ENCODE results near the gene IL21R.

The IL21R gene

GRCh38 chr16:27489906-27490305, 87.9 kb downstream of the IL21R start:
- no peak for TF ChIP-seq CTCF (IDR thresholded peaks at IDR 0.05; ENCODE audit: low read depth, low read length, poor library complexity, severe bottlenecking)
- no peak for TF ChIP-seq EZH2phosphoT487 (IDR thresholded peaks at IDR 0.05; ENCODE audit: borderline replicate concordance, low read length)
- Histone ChIP-seq H3K9me2 (replicated peaks; ENCODE audit: control insufficient read depth, low read length) (no peaks in the 10 kb centered on the region), H3K36me3 (ENCODE audit: control insufficient read depth, low read length) (peaks cover 67% of the 10 kb centered on the region), H3K4me2 (ENCODE audit: low read length) (no peak overlapping the region), H3K79me2 (ENCODE audit: control insufficient read depth, low read length) (no peaks in the 10 kb centered on the region), H3F3A (ENCODE audit: control insufficient read depth, insufficient read depth) (no peaks in the 10 kb centered on the region), H3K27me3 (ENCODE audit: control insufficient read depth, low read length) (no peaks in the 10 kb centered on the region), H3K27ac (ENCODE audit: low read depth, low read length) (no peak overlapping the region), H3K9me3 (ENCODE audit: control insufficient read depth, insufficient read depth, low read length) (no peaks in the 10 kb centered on the region), H4K20me1 (ENCODE audit: control insufficient read depth, insufficient read depth, low read depth, low read length) (0 out of 2 replicates have a peak, but pooled peaks cover 4% of the 10 kb centered on the region), H3K4me3 (ENCODE audit: low read length) (no peak overlapping the region), H3K4me1 (ENCODE audit: control insufficient read depth, low read length) (no peaks in the 10 kb centered on the region)

GRCh38 chr16:27491894-27492587, 90.1 kb downstream of the IL21R start:
- H3K36me3 ChIP-seq (ENCODE audit: control insufficient read depth, low read length): peaks cover 54% of the 10 kb centered on the region
- H3K9me2 ChIP-seq (replicated peaks; ENCODE audit: control insufficient read depth, low read length): no peaks in the 10 kb centered on the region
- no peaks in the 10 kb centered on the region for H3K9me3 ChIP-seq (ENCODE audit: control insufficient read depth, insufficient read depth, low read length)
- 0 out of 2 replicates have a peak, but pooled peaks cover 4% of the 10 kb centered on the region for H4K20me1 ChIP-seq (ENCODE audit: control insufficient read depth, insufficient read depth, low read depth, low read length)
- no peak overlapping the region for H3K27ac ChIP-seq (ENCODE audit: low read depth, low read length)
- no peak overlapping the region for H3K4me2 ChIP-seq (ENCODE audit: low read length)
- no peaks in the 10 kb centered on the region for H3K4me1 ChIP-seq (ENCODE audit: control insufficient read depth, low read length)
- H3K4me3 ChIP-seq (ENCODE audit: low read length): no peak overlapping the region
- H3F3A ChIP-seq (ENCODE audit: control insufficient read depth, insufficient read depth): no peaks in the 10 kb centered on the region
- no peaks in the 10 kb centered on the region for H3K27me3 ChIP-seq (ENCODE audit: control insufficient read depth, low read length)
- TF ChIP-seq EZH2phosphoT487 (IDR thresholded peaks at IDR 0.05; ENCODE audit: borderline replicate concordance, low read length) (no peak), CTCF (IDR thresholded peaks at IDR 0.05; ENCODE audit: low read depth, low read length, poor library complexity, severe bottlenecking) (no peak)
- no peaks in the 10 kb centered on the region for H3K79me2 ChIP-seq (ENCODE audit: control insufficient read depth, low read length)

DNA sequence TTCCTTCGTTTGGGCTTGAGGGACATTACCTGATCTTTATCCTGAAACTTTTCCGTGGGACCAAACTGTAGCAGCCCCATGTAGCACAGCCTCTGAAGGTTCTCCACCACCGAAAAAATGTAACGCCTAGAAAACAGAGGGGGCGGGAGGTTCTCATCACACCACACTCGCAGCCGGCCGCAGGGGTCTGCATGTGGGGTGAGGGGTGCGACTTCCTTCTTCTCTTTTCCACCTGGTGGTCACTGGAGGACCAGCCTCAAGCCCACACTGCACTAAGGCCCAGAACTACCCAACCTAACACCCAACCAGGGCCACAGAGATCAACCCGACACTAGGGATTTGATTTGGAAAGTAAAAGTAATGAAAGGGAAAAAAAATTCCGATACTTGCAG, 90.6 kb downstream of the IL21R start:
- Histone ChIP-seq H3K79me2 (ENCODE audit: control insufficient read depth, low read length) (no peaks in the 10 kb centered on the region), H3K27me3 (ENCODE audit: control insufficient read depth, low read length) (no peaks in the 10 kb centered on the region), H3K4me1 (ENCODE audit: control insufficient read depth, low read length) (no peaks in the 10 kb centered on the region), H3K27ac (ENCODE audit: low read depth, low read length) (no peak overlapping the region), H3K36me3 (ENCODE audit: control insufficient read depth, low read length) (peaks cover 56% of the 10 kb centered on the region), H4K20me1 (ENCODE audit: control insufficient read depth, insufficient read depth, low read depth, low read length) (0 out of 2 replicates have a peak, but pooled peaks cover 4% of the 10 kb centered on the region), H3F3A (ENCODE audit: control insufficient read depth, insufficient read depth) (no peaks in the 10 kb centered on the region), H3K4me3 (ENCODE audit: low read length) (no peak overlapping the region), H3K9me3 (ENCODE audit: control insufficient read depth, insufficient read depth, low read length) (no peaks in the 10 kb centered on the region), H3K4me2 (ENCODE audit: low read length) (no peak overlapping the region), H3K9me2 (replicated peaks; ENCODE audit: control insufficient read depth, low read length) (no peaks in the 10 kb centered on the region)
- TF ChIP-seq EZH2phosphoT487 (IDR thresholded peaks at IDR 0.05; ENCODE audit: borderline replicate concordance, low read length) (no peak), CTCF (IDR thresholded peaks at IDR 0.05; ENCODE audit: low read depth, low read length, poor library complexity, severe bottlenecking) (no peak)
